HG02884 (cell line): ENCODE measurements around the gene TAF1B.

Experiments used
- ATAC-seq: cut with Tn5 transposase; IDR thresholded peaks from one replicate; pipeline ENCODE4 v1.9.1; 2021; ENCODE audit warnings: mild to moderate bottlenecking, moderate library complexity; ENCODE audit not compliant: unreplicated experiment

Gene TAF1B

DNA sequence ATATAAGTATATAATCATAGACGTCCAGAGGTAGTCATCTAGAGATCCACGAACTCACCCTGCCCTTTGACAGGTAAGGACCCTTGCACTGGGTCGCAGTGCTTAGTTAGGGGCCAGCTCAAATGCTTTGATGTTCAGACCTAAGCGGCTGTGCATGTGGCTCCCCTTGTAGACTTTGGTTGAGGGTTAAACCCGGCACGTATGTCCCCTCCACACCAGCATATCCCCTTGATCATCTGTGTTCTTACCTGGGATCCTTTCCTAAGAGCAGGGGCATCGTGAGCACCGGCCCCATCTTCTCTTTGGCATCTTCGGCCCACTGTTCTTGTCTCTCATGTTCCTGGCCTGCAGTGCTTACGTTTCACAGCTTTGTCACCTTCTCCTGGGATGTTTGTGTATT lies 139.6 kb downstream of the TAF1B start:
- ATAC-seq = no peak

DNA sequence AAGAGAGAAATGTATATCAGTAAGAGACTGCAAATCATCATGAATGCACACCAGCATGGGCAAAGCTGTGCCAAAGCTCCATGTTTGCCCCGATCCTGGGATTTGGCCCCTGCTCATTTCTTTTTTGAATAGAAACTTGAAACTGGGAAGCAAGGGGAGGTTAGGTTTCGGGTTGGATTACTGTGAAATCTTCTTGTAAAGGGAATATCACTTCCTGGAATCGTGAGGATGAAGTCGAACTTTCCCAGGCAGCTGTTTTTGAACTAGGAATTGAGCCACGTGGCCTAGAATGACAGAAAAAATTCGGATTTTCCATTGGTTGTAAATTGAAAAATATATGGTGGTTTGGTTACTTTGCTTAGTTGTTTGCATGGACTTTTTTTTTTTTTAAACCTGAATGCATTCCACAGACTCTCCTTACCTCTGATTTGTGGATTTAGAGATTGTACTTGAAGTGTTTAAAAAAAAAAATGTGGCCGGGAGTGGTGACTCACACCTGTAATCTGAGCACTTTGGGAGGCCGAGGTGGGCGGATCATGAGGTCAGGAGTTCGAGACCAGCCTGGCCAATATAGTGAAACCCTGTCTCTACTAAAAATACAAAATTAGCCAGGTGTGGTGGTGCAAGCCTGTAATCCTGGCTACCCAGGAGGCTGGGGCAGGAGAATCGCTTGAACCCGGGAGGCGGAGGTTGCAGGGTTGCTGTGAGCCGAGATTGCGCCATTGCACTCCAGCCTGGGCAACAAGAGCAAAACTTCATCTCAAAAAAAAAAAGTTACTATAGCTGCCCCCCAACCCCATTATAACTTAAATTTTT lies 140.3 kb downstream of the TAF1B start:
- no peak for ATAC-seq
